Subcutaneous abdominal adipose tissue (tissue), 5 donors: Measurements from ENCODE around the gene GDAP2.

Experiments
- H3K27ac ChIP-seq: one replicate; pipeline ENCODE4 v1.7.0; 2013; ENCODE audit warnings: low read depth, mild to moderate bottlenecking, inconsistent platforms, low read length, moderate library complexity
- H3K27me3 ChIP-seq, 5 donors: one replicate each; pipeline ENCODE4 v1.7.0; 2013; ENCODE audit warnings: low read length in 5 of 5, inconsistent platforms in 1 of 5; ENCODE audit not compliant: control insufficient read depth in 5 of 5, insufficient read depth in 4 of 5
- H3K36me3 ChIP-seq, 5 donors: one replicate each; pipeline ENCODE4 v1.7.0; 2013; ENCODE audit warnings: low read length in 5 of 5; ENCODE audit not compliant: control insufficient read depth in 5 of 5, insufficient read depth in 5 of 5
- H3K4me1 ChIP-seq, 5 donors: one replicate each; pipeline ENCODE4 v1.7.0; 2013; ENCODE audit warnings: low read length in 5 of 5, mild to moderate bottlenecking in 3 of 5, moderate library complexity in 1 of 5; ENCODE audit not compliant: control insufficient read depth in 5 of 5, insufficient read depth in 5 of 5
- H3K4me3 ChIP-seq, 5 donors: one replicate each; pipeline ENCODE4 v1.7.0; 2013; ENCODE audit warnings: low read length in 5 of 5, low read depth in 1 of 5
- H3K9ac ChIP-seq, 5 donors: one replicate each; pipeline ENCODE4 v1.7.0; 2013; ENCODE audit warnings: low read length in 5 of 5, mild to moderate bottlenecking in 4 of 5, moderate library complexity in 3 of 5
- H3K9me3 ChIP-seq, 5 donors: one replicate each; pipeline ENCODE4 v1.7.0; 2013; ENCODE audit warnings: low read length in 5 of 5; ENCODE audit not compliant: control insufficient read depth in 5 of 5
- donor health status: healthy.
- donor health status: healthy.
- donor health status: healthy.
- donor health status: healthy.
- donor health status: healthy.

Gene GDAP2, protein sequence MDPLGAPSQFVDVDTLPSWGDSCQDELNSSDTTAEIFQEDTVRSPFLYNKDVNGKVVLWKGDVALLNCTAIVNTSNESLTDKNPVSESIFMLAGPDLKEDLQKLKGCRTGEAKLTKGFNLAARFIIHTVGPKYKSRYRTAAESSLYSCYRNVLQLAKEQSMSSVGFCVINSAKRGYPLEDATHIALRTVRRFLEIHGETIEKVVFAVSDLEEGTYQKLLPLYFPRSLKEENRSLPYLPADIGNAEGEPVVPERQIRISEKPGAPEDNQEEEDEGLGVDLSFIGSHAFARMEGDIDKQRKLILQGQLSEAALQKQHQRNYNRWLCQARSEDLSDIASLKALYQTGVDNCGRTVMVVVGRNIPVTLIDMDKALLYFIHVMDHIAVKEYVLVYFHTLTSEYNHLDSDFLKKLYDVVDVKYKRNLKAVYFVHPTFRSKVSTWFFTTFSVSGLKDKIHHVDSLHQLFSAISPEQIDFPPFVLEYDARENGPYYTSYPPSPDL

GRCh38 chr1:117929343-117930172 lies at the start of gene GDAP2, which contains the start of gene WDR3:
Gene GDAP2, minus strand, starts transcription at chr1:117929621. Its CDS starts 9,264 bp downstream, at chr1:117920357.
Gene WDR3, plus strand, starts transcription at chr1:117929739. Its CDS starts 3,581 bp downstream, at chr1:117933320.
- Histone ChIP-seq H3K9ac (peak within 1 kb of the TSS; percentile 85 to 96 (median 88)), H3K4me1 (peaks cover 9 to 53% (median 39%) of the 10 kb centered on the region in 5 donors), H3K36me3 (peaks cover 0 to 7% (median 3%) of the 10 kb centered on the region in 5 donors), H3K27me3 (no peaks in the 10 kb centered on the region), H3K27ac (peak within 1 kb of the TSS; percentile 94), H3K9me3 (no peaks in the 10 kb centered on the region), H3K4me3 (peak within 1 kb of the TSS; percentile 93 to 100 (median 99))

- Histone ChIP-seq H3K27ac (no peak overlapping the region), H3K36me3 (peaks cover 0 to 11% (median 0%) of the 10 kb centered on the region in 5 donors), H3K9ac (no peak overlapping the region), H3K27me3 (no peaks in the 10 kb centered on the region), H3K9me3 (no peaks in the 10 kb centered on the region), H3K4me1 (no peaks in the 10 kb centered on the region), H3K4me3 (no peak overlapping the region)
Observed at GRCh38 chr1:117976381-117976780, 47.0 kb upstream of the GDAP2 start.

DNA sequence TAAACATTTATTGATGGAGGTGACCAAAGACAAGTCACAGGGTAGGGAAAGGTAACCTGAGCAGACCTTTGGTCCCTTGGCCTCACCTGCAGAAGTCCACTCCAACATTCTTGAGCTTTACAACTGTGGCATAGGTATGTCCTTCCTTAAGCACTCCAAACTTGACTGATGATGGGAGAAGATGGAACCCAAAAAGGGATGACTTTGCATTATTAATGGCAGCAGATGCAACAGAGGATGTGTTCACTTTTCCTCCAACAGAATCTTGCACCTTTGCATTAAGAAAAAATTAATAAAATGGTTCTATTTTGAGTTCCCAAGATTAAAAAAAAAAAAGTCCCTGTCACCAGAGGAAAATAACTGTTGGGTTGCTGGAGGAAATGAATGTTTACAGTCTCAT lies 42.4 kb upstream of the GDAP2 start:
- Histone ChIP-seq H3K9ac (no peak overlapping the region), H3K4me3 (no peak overlapping the region), H3K4me1 (peaks cover 0 to 3% (median 0%) of the 10 kb centered on the region in 5 donors), H3K27me3 (no peaks in the 10 kb centered on the region), H3K36me3 (peaks cover 0 to 6% (median 0%) of the 10 kb centered on the region in 5 donors), H3K27ac (no peak overlapping the region), H3K9me3 (no peaks in the 10 kb centered on the region)

GRCh38 chr1:117970252-117970651 lies 40.8 kb upstream of the GDAP2 start:
- no peaks in the 10 kb centered on the region for H3K9me3 ChIP-seq
- no peak overlapping the region for H3K27ac ChIP-seq
- H3K4me3 ChIP-seq, result no peak overlapping the region
- peaks cover 0 to 3% (median 0%) of the 10 kb centered on the region in 5 donors for H3K4me1 ChIP-seq
- no peaks in the 10 kb centered on the region for H3K27me3 ChIP-seq
- H3K9ac ChIP-seq, result no peak overlapping the region
- H3K36me3 ChIP-seq, result peaks cover 0 to 6% (median 0%) of the 10 kb centered on the region in 5 donors

- H3K27ac ChIP-seq, result no peak overlapping the region
- no peak overlapping the region for H3K9ac ChIP-seq
- H3K9me3 ChIP-seq, result no peaks in the 10 kb centered on the region
- peaks cover 0 to 3% (median 0%) of the 10 kb centered on the region in 5 donors for H3K4me1 ChIP-seq
- H3K4me3 ChIP-seq, result no peak overlapping the region
- no peaks in the 10 kb centered on the region for H3K27me3 ChIP-seq
- H3K36me3 ChIP-seq, result peaks cover 0 to 10% (median 5%) of the 10 kb centered on the region in 5 donors
Observed at GRCh38 chr1:117967881-117968280, 38.5 kb upstream of the GDAP2 start.

- Histone ChIP-seq H3K36me3 (peaks cover 0 to 11% (median 5%) of the 10 kb centered on the region in 5 donors), H3K27me3 (no peaks in the 10 kb centered on the region), H3K4me1 (peaks cover 0 to 3% (median 0%) of the 10 kb centered on the region in 5 donors), H3K4me3 (no peak overlapping the region), H3K9me3 (no peaks in the 10 kb centered on the region), H3K9ac (no peak overlapping the region), H3K27ac (no peak overlapping the region)
Observed at GRCh38 chr1:117967477-117967876, 38.1 kb upstream of the GDAP2 start.

DNA sequence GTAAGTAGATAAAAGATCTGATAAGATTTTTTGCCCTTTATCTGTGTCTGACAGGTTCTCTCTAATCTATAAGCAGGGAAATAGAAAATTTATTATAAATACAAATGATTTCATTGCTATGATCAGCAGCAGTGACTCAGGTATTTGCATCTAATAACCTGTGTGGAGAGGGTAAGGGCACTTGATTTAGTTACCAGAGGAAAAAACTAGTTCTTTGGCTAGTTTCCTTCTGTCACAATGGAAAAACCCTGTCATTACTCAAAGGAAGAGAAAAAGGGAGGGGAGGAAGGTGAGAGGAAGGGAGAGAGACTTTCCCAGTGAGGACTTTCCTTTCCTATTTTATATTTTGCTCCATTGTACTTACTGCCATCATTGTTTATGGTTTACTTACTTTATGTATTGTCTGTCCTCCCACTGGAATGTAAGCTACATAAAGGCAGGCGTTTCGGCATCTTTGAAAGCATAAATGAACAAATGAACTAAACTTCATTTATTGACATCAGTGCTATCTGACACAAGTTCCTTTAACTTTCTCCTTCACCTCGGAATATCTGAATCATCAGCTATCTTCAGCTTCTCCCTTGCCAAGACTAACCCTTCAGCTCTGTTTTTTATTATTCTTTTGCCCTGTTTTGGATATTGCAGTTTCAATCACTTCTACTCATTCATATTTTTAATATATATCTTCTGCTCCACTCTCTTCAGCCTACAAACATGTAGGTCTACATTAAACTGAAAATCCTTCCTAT lies 35.0 kb upstream of the GDAP2 start:
- no peaks in the 10 kb centered on the region for H3K27me3 ChIP-seq
- H3K4me3 ChIP-seq, result no peak overlapping the region
- peaks cover 0 to 3% (median 0%) of the 10 kb centered on the region in 5 donors for H3K4me1 ChIP-seq
- peaks cover 12 to 26% (median 19%) of the 10 kb centered on the region in 5 donors for H3K36me3 ChIP-seq
- no peak overlapping the region for H3K9ac ChIP-seq
- no peaks in the 10 kb centered on the region for H3K9me3 ChIP-seq
- no peak overlapping the region for H3K27ac ChIP-seq

DNA sequence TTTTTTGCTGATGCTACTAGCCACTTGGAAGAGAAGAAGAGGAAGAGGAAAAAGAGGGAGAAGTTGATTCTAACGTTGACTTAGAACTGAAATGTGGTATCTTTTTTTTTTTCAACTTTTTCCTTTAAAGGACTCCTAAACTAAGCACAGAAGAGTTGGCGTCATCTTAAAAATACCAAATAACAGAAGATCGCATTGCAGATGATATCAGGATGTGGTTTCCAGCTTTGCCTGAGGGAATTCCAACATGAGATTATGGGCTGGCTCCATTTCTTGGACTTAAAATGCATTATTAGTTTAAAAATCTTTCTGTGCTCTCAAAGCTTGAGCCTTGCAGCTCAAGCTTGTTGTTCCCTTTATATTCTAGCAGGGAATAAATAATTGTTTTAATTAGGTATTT lies 29.9 kb upstream of the GDAP2 start:
- Histone ChIP-seq H3K4me1 (no peaks in the 10 kb centered on the region), H3K9ac (no peak overlapping the region), H3K27me3 (no peaks in the 10 kb centered on the region), H3K9me3 (no peaks in the 10 kb centered on the region), H3K4me3 (no peak overlapping the region), H3K27ac (no peak overlapping the region), H3K36me3 (peaks cover 41 to 72% (median 55%) of the 10 kb centered on the region in 5 donors)

DNA sequence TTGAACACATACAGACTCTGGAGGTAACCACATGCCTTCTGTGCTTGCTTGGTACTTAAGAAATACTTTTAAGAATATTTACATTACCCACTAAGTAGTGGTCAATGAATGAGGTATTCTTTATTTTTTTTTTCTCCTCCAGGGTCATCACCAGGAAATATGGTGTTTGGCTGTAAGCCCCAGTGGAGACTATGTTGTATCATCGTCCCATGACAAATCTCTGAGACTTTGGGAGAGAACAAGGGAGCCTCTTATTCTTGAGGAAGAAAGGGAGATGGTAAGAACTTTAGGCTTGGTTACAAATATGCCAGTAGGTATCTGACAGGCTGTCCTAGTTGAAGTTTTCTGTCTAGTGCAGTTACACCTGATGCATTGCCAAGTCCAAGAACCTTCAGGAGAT lies 23.0 kb upstream of the GDAP2 start:
- no peak overlapping the region for H3K4me3 ChIP-seq
- H3K27me3 ChIP-seq, result no peaks in the 10 kb centered on the region
- H3K9ac ChIP-seq, result no peak overlapping the region
- H3K9me3 ChIP-seq, result no peaks in the 10 kb centered on the region
- H3K36me3 ChIP-seq, result peaks cover 70 to 94% (median 81%) of the 10 kb centered on the region in 5 donors
- no peak overlapping the region for H3K27ac ChIP-seq
- no peaks in the 10 kb centered on the region for H3K4me1 ChIP-seq
